ENCODE data around the gene LDAH.

LDAH gene

GRCh38 chr2:20649976-20650375 lies 172.9 kb downstream of the LDAH start:
- DNase-seq: no peak

- DNase-seq: no peak
Measured at GRCh38 chr2:20649576-20649975, 173.3 kb downstream of the LDAH start.

- no peak for DNase-seq
Measured at GRCh38 chr2:20648831-20649230, 174.1 kb downstream of the LDAH start.

GRCh38 chr2:20648206-20648605 lies 174.7 kb downstream of the LDAH start:
- DNase-seq: no peak

GRCh38 chr2:20647738-20648137 lies 175.2 kb downstream of the LDAH start:
- no peak for DNase-seq

- no peak for DNase-seq
Measured at GRCh38 chr2:20647211-20647610, 175.7 kb downstream of the LDAH start.

GRCh38 chr2:20646446-20646845 lies 176.5 kb downstream of the LDAH start:
- no peak for DNase-seq

- DNase-seq: no peak
Measured at GRCh38 chr2:20645761-20646160, 177.1 kb downstream of the LDAH start.

GRCh38 chr2:20645301-20645701 lies 177.6 kb downstream of the LDAH start:
- DNase-seq: no peak

GRCh38 chr2:20643826-20644225 lies 179.1 kb downstream of the LDAH start:
- DNase-seq: no peak

GRCh38 chr2:20643060-20643459 lies 179.8 kb downstream of the LDAH start:
- no peak for DNase-seq

GRCh38 chr2:20642055-20642971 lies 180.6 kb downstream of the LDAH start:
- DNase-seq: peak; percentile 85

GRCh38 chr2:20641123-20641985 lies 181.5 kb downstream of the LDAH start:
- DNase-seq: no peak

GRCh38 chr2:20640411-20641122 lies 182.3 kb downstream of the LDAH start:
- DNase-seq: no peak

GRCh38 chr2:20638646-20639430 lies 184.1 kb downstream of the LDAH start:
- no peak for DNase-seq

GRCh38 chr2:20638014-20638413 lies 184.9 kb downstream of the LDAH start:
- DNase-seq: no peak

GRCh38 chr2:20637147-20637546 lies 185.8 kb downstream of the LDAH start:
- no peak for DNase-seq

- peak; percentile 64 for DNase-seq
Measured at GRCh38 chr2:20635675-20636584, 187.0 kb downstream of the LDAH start.

- no peak for DNase-seq
Measured at GRCh38 chr2:20635113-20635510, 187.8 kb downstream of the LDAH start.

- DNase-seq: no peak
Measured at GRCh38 chr2:20634507-20635112, 188.3 kb downstream of the LDAH start.
